GM18907 (cell line): Measurements from ENCODE around the gene NET1.

Experiments
- ATAC-seq: cut with Tn5 transposase; IDR thresholded peaks from one replicate; pipeline ENCODE4 v1.9.1; 2021; ENCODE audit warnings: mild to moderate bottlenecking, moderate library complexity; ENCODE audit not compliant: unreplicated experiment

The NET1 gene

DNA sequence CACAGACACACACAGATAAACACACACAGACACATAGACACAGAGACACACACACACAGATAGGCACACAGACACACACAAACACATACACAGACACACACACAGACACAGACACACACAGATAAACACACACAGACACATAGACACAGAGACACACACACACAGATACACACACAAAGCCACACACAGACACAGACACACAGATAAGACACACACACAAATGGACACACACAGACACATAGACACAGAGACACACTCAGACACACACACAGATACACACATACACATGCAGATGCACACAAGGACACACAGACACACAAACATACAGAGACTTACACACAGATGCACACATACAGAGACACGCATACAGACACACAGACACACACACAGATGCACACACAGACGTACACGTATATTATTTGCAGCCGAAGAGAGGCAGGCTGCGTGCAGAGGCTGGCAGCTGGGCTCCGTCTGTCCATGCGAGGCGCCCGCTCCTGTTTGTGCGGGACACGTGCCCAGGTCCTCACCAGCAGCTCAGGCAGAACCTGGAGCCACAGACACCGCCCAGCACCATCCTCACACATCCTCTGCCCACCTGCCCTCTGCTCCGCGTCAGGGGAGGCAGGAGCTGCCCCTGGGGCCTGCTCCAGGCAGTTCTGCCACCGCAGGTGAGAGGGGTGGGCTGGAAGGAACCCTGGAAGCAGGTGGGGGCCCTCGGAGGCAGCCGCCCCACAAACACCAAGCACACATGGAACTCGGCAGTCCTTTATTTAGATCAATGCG, 85.8 kb downstream of the NET1 start:
- no peak for ATAC-seq

DNA sequence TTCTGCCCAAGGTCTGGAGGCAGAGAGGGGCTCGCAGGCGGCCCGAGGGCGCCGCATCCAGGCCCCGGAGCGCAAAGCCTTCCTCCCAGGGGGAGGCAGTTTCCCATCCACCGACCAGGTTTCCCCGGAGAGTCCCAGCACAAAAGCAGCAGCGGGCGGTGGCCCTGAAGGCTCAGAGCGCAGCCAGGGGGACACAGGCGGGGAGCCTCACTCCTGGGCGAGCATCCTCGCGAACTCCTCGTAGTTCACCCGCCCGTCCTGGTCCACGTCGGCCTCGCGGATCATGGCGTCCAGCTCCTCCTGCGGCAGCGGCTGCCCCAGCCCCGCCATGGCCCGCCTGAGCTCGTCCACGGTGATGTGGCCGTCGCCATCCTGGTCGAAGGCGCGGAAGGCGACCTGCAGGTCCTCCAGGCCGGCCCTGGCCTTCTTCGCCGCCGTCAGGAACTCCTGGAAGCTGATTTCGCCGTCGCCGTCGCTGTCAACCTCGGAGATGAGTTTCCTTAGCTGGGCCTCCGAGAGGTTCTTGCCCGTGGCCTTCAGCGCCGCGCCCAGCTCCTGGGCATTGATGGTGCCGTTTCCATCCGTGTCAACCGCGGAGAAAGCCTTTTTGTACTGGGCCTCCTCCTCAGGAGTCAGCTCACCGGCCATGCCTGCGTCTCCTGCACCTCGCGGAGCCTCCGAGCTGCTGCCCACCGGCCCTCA, 86.6 kb downstream of the NET1 start:
- no peak for ATAC-seq

DNA sequence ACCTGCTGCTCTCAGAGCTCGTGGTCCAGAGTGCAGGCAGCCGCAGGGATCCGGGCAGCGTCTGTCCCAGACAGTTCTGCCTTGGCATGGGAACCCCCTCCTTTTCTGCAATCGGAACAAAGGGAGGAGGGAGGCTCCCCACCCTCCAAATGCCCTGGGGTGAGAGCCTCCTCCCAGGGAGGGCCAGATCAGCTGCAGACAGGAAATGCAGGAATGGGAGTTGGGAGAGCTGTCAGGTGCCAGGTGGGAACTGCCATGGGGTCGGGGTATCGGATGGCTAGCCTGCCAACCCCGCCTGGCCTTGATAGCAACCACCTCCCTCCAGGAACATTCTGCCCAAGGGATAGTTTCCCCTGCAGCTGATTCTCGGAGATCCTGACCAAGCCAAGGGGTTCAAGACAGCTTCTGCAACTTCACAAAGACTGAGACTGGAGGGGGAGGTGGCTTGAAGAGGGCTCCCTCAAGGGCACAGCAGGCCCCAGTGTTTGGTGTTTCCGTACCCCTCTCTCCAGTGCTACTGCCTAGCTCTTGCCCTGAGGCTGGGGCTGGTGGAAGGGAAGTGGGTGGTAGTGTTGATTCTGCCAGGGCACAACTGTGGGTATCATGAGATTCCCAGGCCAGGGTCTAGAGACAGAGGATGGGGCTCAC, 87.3 kb downstream of the NET1 start, which contains the start of gene CALML5:
Gene CALML5, minus strand, starts transcription at position 78 of the 648 bp plus-strand sequence. CDS start 132 bp downstream, outside the sequence.
- ATAC-seq, result no peak

DNA sequence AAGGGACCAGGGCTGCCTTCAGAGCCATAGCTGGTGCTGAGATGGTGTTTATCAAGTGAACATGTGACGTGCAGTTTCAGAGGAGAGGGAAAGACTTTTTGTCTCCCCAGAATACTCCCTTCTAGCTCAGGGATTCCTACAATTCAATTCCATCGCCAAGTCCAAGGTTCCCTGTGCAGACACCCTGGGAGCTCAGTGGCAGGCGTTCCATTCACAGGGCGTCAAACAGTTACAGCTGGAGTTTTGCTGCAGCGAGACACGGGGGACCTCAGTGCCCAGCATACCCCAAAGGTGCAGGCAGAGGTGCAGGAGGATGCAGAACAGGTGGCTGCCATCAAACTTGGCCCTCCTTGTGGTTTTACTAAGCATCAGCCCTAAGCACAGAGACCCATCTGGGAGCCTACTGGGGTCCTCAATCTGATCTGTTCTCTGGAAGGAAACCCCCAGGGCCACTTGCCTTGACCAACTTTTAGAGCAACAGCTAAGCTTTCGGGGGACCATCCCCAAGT, 87.9 kb downstream of the NET1 start:
- no peak for ATAC-seq

DNA sequence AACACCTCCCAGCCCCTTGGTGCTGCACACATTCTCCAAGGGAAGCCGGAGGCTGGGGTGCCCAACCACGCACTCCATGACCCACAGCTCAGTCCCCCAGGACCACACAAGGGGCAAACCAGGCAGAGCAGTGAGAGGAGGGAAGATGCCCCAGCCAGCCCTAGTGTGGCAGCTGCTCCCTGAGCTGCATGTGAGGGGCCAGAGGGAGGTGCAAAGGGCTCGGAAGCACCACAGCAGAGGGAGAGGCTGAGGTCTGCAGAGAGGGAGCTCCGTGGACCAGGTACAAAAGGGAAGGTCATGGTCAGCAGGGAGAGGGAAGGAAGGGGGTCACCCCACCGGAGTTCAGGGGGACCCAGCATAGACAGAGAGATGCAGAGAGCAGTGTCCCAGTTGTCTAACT, 88.6 kb downstream of the NET1 start:
- ATAC-seq, result no peak

DNA sequence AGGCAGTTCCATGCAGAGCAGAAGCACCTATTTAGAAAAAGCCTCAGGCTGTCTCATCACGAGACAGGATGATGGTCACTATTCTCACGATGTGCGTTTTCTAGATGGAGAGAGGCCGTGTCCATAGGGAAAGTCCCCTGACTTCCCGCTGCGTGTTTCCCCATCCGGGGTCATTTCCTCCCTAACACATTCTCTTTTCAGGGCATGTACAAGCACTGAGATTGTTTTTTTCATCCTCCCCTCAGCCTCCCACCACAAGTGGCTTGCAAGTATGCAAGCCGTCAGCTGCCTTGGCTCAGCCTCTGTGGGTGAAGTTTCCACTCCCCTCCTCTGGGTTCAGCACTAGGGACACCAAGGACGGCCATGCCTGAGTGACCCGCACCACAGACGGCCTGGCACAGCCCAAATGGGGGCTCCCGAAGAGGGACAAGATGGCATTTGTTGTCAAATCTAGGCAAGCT, 89.7 kb downstream of the NET1 start:
- ATAC-seq, result no peak

DNA sequence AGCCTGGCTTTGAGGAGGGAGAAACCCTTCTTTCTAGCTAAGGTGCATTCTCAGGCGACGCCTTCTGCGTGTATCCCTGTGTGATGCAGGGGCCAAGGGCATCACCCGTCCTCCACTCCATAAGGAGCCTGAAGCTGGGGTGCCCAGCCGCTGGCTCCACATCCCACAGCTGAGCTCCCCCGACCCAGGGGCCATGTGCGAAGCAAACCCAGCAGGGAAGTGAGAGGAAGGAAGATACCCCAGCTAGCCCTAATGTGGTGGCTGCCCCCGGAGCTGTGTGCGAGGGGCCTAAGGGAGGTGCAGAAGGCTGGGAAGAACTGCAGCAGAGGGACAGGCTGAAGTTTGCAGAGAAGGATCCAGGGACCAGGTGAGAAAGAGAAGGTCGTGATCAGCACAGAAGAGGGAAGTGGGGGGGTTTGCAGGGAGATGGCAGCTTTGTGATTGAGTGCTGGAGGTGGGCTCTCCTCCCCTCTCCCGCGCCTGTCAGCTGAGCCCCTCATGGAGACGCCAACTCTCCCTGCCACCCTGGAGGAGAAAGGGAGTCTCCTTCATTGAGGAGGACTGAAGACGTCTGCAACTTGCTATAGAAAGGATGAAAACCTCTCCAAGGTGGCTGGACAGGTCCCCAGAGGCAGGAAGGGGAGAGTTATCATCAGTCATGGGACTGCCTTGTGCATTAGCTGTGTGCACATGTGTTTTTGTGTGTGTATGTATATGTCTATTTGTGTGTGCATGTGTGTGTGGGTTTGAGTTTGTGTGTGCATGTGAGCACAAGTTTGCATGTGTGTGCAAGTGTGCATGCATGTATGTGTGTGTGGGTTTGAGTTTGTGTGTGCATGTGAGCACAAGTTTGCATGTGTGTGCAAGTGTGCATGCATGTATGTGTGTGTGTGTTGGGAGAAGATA, 90.5 kb downstream of the NET1 start:
- no peak for ATAC-seq

DNA sequence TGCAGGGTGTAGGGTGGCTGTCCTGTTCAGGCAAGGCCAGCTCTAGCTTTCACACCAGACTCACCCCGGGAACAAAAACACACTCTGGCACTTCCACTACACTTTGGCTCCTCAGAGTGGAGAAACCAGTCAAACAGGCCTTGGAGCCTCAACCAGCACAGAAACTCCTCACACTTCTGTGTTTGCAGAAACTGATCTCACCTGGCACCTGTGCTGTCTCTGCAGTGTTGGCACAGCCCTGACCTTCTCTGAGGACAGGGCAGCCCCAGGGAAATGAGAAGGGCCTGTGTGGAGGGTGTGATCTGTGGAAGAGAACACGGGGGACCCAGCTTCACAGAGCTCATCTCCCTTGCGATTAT, 91.1 kb downstream of the NET1 start:
- no peak for ATAC-seq

DNA sequence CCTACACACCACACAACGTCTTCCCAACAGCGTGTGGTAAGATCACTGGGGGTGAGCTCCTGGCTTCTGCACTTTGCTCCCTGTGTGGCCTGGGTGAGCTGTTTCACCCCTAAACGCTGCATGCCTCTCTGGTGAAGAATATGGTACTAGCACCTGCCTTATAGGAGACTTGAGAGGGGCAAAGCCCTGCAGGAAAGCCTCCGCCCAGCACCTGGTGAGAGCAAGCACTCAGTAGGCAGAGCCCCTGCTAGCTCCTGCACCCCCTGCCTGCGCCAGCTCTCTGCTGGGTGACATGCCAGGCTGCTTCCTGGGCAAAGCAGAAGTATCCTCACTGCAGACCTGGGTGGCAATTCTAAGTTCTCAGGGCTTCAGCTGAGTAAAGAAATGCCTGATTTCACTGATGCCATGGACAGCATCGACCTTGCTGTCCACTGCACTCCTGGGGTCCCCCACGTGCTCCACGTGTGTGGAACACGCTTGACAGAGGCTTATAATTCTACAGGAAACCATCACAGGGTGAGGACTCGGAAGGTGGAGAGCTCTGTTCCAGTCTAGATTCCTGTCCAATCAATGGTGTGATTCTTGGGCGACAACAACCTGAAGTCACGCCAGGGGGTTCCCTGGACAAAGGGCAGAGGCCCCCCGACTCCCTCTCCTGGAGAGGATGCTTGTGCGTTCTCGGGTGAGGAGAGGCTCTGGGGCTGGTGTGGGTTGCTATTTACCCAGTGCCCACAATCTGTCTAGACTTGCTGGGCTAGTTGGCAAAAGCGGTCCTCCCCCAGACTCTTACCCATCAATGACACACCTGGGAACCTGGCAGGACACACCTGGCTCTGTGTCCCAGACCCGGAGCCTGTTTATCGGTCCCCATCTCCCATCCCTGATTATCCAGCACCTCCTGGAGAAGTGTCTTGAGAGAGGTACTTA, 92.1 kb downstream of the NET1 start:
- ATAC-seq, result no peak

DNA sequence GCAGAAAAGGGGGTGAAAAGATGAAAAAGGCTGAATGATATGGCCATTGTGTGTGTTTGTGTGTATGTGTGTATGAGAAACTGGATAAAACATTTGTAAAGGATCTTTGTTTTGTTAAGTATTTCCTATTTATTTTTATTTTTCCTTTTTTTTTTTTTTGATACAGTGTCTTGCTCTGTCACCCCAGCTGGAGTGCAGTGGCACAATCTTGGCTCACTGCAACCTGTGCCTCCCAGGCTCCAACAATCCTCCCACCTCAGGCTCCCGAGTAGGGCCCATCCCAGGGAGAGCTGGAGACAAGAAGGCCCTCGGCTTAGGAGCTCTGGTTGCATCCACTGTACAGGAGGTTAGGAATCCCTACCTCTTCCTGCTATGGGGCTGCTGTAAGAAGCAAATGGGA, 93.9 kb downstream of the NET1 start:
- no peak for ATAC-seq

DNA sequence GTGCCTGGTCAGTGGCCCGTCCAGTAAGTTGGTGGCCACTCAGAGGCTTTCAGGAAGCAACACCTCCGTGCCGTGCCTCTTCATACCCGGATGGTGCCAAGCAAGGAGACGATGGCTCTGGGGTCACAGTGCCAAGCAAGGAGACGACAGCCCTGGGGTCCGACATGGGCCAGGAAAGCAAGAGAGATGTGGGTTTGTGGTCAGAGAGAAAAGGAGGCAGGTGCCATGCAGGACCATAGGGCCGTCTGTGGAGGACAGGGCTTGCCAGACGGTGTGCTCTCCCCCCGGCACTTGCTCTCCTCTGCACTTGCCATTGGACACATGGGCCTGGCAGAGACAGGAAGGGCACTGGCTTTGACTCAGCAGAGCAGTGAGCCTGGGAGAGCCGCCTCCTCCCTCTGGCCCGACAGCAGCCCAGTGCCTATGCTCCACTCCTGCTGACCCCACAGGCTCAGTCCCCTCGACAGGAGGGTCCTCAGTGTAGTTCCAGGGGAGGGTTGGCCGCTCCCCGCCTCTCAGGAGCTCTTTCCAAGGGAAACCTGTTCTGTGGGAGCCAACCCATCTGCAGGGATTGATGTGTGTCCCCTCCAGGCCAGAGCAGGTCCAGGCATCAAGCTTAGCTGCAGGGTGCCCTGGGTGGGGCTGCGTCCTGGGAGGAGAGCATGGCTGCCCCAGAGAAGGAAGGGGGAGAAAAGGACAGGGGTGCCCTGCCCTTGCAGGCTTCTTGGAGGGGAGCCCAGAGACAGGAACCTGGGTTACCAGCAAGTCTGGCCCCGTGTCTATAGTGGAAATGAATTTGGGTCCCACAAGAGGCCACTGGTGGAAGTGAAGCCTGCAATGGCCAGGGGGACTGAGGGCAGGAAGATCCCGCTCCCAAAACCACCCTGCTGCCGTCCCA, 94.6 kb downstream of the NET1 start:
- ATAC-seq, result no peak

DNA sequence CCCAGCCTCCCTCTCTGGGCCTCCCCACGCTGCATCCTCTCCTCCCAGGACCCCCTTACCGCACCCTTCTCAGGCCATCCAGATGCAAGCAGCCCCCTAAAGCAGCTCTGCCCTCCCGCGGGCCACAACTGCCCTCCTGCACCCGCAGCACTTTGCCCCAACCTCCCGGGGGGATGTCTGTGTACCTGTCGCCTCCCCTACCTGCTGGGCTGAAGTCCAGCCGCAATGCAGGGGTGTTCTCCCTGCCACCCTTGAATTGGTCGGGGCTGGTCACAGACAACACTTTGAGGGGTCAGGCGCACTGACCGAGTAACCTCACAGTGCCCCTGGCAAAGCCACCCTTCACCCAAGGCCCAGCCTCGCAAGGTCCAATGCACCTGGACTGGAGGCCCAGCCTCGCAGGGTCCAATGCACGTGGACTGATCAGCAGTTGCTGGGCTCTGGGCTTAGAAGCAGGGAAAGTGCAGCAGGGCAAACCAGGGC, 95.3 kb downstream of the NET1 start:
- no peak for ATAC-seq

DNA sequence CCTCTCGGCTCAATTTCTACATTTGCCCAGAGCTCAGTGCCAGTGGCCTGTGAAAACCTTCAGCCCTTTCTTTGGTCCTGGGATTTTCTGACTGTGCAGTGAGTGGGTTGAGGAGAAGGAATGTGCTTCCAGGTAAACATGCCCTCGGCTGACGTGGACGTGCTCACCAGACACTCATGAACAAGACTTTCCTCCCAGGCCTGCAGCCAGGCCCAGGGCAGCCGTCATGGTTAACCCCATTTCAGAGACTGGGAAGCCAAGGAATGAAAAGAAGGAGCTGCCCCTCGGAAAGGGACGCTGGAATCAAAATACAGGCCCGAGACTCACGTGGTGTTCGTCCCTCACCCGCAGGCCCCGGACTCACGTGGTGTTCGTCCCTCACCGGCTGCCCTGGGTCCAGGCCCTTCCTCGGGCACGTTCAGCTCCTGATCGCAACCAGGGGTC, 95.8 kb downstream of the NET1 start:
- no peak for ATAC-seq
